ENCODE measurements around the gene KMT5B. TPM values are rescaled to one million over a fixed set of nuclear protein-coding genes. Genes with fewer than 3 reads are reported as not detected.

KMT5B gene
- total and polyA plus RNA-seq, 2 donors from 2014 or later: 15.8 to 54.2 TPM

DNA sequence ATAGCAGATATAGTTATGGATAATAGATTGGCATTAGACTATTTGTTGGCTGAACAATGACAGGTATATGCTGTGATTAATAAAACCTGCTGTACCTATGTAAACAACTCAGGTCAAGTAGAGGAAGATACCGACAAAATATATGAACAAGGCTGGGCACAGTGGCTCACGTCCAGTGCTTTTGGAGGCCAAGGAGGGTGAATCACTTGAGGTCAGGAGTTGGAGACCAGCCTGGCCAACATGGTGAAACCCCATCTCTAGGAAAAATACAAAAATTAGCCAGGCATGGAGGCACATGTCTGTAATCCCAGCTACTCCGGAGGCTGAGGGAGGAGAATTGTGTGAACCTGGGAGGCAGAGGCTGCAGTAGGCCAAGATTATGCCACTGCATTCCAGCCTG lies 77.9 kb downstream of the KMT5B start:
- no peaks in the 10 kb centered on the region for H3K27me3 ChIP-seq (ENCODE audit: control insufficient read depth, insufficient read depth, low read length)
- FAIRE-seq (no peak), DNase-seq (no peak)

DNA sequence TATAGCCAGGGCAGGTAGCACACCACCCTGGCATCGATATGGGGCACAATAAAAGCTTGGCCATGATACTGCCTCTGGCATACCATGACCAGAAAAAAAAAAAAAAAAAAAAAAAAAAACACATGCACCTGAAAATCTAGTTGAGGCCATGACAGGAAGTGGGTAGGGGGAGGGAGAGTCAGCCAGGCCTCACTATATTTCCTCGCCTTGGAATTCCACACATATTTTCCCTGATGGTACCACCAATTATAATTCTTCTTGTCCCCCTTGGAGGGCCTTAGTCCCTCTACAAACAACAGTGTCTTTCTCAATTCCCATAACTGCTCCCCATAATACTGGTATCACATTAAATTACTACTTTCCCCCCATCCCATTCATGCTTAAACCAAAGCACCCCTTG lies 79.3 kb downstream of the KMT5B start:
- H3K27me3 ChIP-seq (ENCODE audit: control insufficient read depth, insufficient read depth, low read length): no peaks in the 10 kb centered on the region
- no peaks in the 10 kb centered on the region for H3K9me3 ChIP-seq (ENCODE audit: control insufficient read depth in 2 of 3, insufficient read depth in 1 of 3, low read length in 3 of 3)
- intact Hi-C loops (cut with DNase I): no loop called here
- no peak overlapping the region for H3K4me3 ChIP-seq (ENCODE audit: low read length in 3 of 3)
- no peak overlapping the region for H3K9ac ChIP-seq (ENCODE audit: low read length in 3 of 3)
- TF ChIP-seq, protein P1, sequence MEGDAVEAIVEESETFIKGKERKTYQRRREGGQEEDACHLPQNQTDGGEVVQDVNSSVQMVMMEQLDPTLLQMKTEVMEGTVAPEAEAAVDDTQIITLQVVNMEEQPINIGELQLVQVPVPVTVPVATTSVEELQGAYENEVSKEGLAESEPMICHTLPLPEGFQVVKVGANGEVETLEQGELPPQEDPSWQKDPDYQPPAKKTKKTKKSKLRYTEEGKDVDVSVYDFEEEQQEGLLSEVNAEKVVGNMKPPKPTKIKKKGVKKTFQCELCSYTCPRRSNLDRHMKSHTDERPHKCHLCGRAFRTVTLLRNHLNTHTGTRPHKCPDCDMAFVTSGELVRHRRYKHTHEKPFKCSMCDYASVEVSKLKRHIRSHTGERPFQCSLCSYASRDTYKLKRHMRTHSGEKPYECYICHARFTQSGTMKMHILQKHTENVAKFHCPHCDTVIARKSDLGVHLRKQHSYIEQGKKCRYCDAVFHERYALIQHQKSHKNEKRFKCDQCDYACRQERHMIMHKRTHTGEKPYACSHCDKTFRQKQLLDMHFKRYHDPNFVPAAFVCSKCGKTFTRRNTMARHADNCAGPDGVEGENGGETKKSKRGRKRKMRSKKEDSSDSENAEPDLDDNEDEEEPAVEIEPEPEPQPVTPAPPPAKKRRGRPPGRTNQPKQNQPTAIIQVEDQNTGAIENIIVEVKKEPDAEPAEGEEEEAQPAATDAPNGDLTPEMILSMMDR (IDR thresholded peaks at IDR 0.05; ENCODE audit: borderline replicate concordance, extremely low read depth, insufficient read depth): no peak
- FAIRE-seq: no peak
- H3K36me3 ChIP-seq (ENCODE audit: control insufficient read depth in 2 of 3, insufficient read depth in 3 of 3, low read length in 3 of 3): no peaks in the 10 kb centered on the region
- no peak overlapping the region for H3K27ac ChIP-seq (ENCODE audit: low read depth in 2 of 2, low read length in 2 of 2)
- peaks cover 0 to 9% (median 2%) of the 10 kb centered on the region in 3 donors for H3K4me1 ChIP-seq (ENCODE audit: control insufficient read depth in 2 of 3, insufficient read depth in 2 of 3, low read depth in 1 of 3, low read length in 3 of 3)
- DNase-seq: no peak

More for the DNA sequence above, 77.9 kb downstream of the KMT5B start:
- intact Hi-C loops (cut with DNase I): no loop called here
- Histone ChIP-seq H3K4me3 (ENCODE audit: low read length in 3 of 3) (no peak overlapping the region), H3K36me3 (ENCODE audit: control insufficient read depth in 2 of 3, insufficient read depth in 3 of 3, low read length in 3 of 3) (no peaks in the 10 kb centered on the region), H3K27ac (ENCODE audit: low read depth in 2 of 2, low read length in 2 of 2) (no peak overlapping the region), H3K9me3 (ENCODE audit: control insufficient read depth in 2 of 3, insufficient read depth in 1 of 3, low read length in 3 of 3) (no peaks in the 10 kb centered on the region), H3K9ac (ENCODE audit: low read length in 3 of 3) (no peak overlapping the region), H3K4me1 (ENCODE audit: control insufficient read depth in 2 of 3, insufficient read depth in 2 of 3, low read depth in 1 of 3, low read length in 3 of 3) (no peaks in the 10 kb centered on the region)
- TF ChIP-seq, protein P1 (IDR thresholded peaks at IDR 0.05; ENCODE audit: borderline replicate concordance, extremely low read depth, insufficient read depth): no peak

- FAIRE-seq: no peak
- no peaks in the 10 kb centered on the region for H3K9me3 ChIP-seq (ENCODE audit: control insufficient read depth in 2 of 3, insufficient read depth in 1 of 3, low read length in 3 of 3)
- no peaks in the 10 kb centered on the region for H3K27me3 ChIP-seq (ENCODE audit: control insufficient read depth, insufficient read depth, low read length)
- H3K36me3 ChIP-seq (ENCODE audit: control insufficient read depth in 2 of 3, insufficient read depth in 3 of 3, low read length in 3 of 3): no peaks in the 10 kb centered on the region
- H3K4me1 ChIP-seq (ENCODE audit: control insufficient read depth in 2 of 3, insufficient read depth in 2 of 3, low read depth in 1 of 3, low read length in 3 of 3): peaks cover 0 to 12% (median 6%) of the 10 kb centered on the region in 3 donors
- intact Hi-C loops (cut with DNase I): no loop called here
- H3K9ac ChIP-seq (ENCODE audit: low read length in 3 of 3): no peak overlapping the region
- DNase-seq: no peak
- TF ChIP-seq, protein P1 (IDR thresholded peaks at IDR 0.05; ENCODE audit: borderline replicate concordance, extremely low read depth, insufficient read depth): no peak
- H3K4me3 ChIP-seq (ENCODE audit: low read length in 3 of 3): no peak overlapping the region
- no peak overlapping the region for H3K27ac ChIP-seq (ENCODE audit: low read depth in 2 of 2, low read length in 2 of 2)
Measured at GRCh38 chr11:68130121-68130520, 83.0 kb downstream of the KMT5B start.
